GM12878 (cell line): ENCODE results near the gene STPG3. TPM values are rescaled to one million over a fixed set of nuclear protein-coding genes. Genes with fewer than 3 reads are reported as not detected.

Source experiments
- ASH2L ChIP-seq: fragments of 300-600, 200-600 bp; sonication (generic); IDR thresholded peaks from 2 replicates; pipeline ENCODE4 v1.6.1; 2017; ENCODE audit warnings: low read depth, mild to moderate bottlenecking, borderline replicate concordance
- CBFB ChIP-seq: IDR thresholded peaks from 2 replicates; pipeline ENCODE4 v1.6.1; 2016; ENCODE audit warnings: antibody characterized with exemption, low read depth
- FOXK2 ChIP-seq: fragments of 450-650 bp; IDR thresholded peaks from 2 replicates; pipeline ENCODE4 v1.6.1; 2017; ENCODE audit warnings: mild to moderate bottlenecking, moderate library complexity
- IKZF2 ChIP-seq, 2 experiments: fragments of 450-650 bp; IDR thresholded peaks; 2 replicates each; pipeline ENCODE4 v1.6.1; 2017; ENCODE audit warnings: mild to moderate bottlenecking in 2 of 2, moderate library complexity in 2 of 2
- NFIC ChIP-seq: IDR thresholded peaks from 2 replicates; pipeline ENCODE4 v1.6.1; 2012; ENCODE audit warnings: low read depth, mild to moderate bottlenecking, inconsistent platforms, low read length, moderate library complexity
- RELA ChIP-seq: fragments of 450-650 bp; IDR thresholded peaks from 2 replicates; pipeline ENCODE4 v1.8.0; 2014; ENCODE audit warnings: borderline replicate concordance; ENCODE audit not compliant: partially characterized antibody
- SRF ChIP-seq, 2 experiments: IDR thresholded peaks; 2 replicates each; pipeline ENCODE4 v1.6.1; 2011; ENCODE audit warnings: low read depth in 2 of 2, low read length in 2 of 2, mild to moderate bottlenecking in 1 of 2, moderate library complexity in 1 of 2
- YY1 ChIP-seq: IDR thresholded peaks from 2 replicates; pipeline ENCODE4 v1.6.1; 2011; ENCODE audit warnings: low read depth, mild to moderate bottlenecking, low read length
- ZNF274 ChIP-seq: IDR thresholded peaks from one replicate; pipeline ENCODE4 v1.8.0; 2011; ENCODE audit not compliant: insufficient read length, insufficient read depth
- ZNF384 ChIP-seq: IDR thresholded peaks from 2 replicates; pipeline ENCODE4 v1.6.1; 2012; ENCODE audit warnings: low read depth, mild to moderate bottlenecking, low read length, improper control_type of control experiment, borderline replicate concordance
- ZZZ3 ChIP-seq: IDR thresholded peaks from 2 replicates; pipeline ENCODE4 v1.6.1; 2011; ENCODE audit warnings: low read depth; ENCODE audit not compliant: control insufficient read depth, insufficient read length
- polyA plus RNA-seq, 11 experiments: library from polyadenylated mRNA; depleted of rRNA in 4 of 11; unstranded in 6 of 11; stranded (reverse) in 5 of 11; fragments of >200 nt; fragmentation: Nextera tagmentation in 4 of 11; fragmentation: Illumina TruSeq in 1 of 11; extraction: Ambion mirVana in 4 of 11; extraction: Trizol in 1 of 11; gene quantifications; 1 replicate in 1 of 11; 2 replicates in 10 of 11; pipeline versions ENCODE4 v1.2.1 to v1.2.3, GENCODE V29; 2011 to 2016; ENCODE audit warnings: inconsistent platforms in 2 of 11, missing spikeins in 2 of 11, low read depth in 1 of 11
- total RNA-seq, 4 experiments: library from RNA; depleted of rRNA in 3 of 4; stranded (reverse); fragments of >200 nt in 3 of 4; fragmentation: Illumina TruSeq in 1 of 4; extraction: Trizol in 1 of 4; gene quantifications; 2 replicates each; pipeline versions ENCODE4 v1.2.1 to v1.2.3, GENCODE V29; 2013 to 2021
- TF ChIP-seq, protein P1 (sequence below): fragments of 450-650 bp; IDR thresholded peaks from 2 replicates; pipeline ENCODE4 v1.6.1; 2016; ENCODE audit warnings: mild to moderate bottlenecking
- TF ChIP-seq, protein P2 (sequence below): fragments of 450-650 bp; IDR thresholded peaks from 2 replicates; pipeline ENCODE4 v1.6.1; 2017; ENCODE audit warnings: mild to moderate bottlenecking, moderate library complexity
- TF ChIP-seq, protein P3 (sequence below): fragments of 450-650 bp; IDR thresholded peaks from 2 replicates; pipeline ENCODE4 v1.6.1; 2016; ENCODE audit warnings: mild to moderate bottlenecking, moderate library complexity, borderline replicate concordance
- TF ChIP-seq, protein P4 (sequence below): fragments of 450-650 bp; IDR thresholded peaks from 2 replicates; pipeline ENCODE4 v1.6.1; 2017; ENCODE audit warnings: borderline replicate concordance

Gene STPG3
- total and polyA plus RNA-seq, 10 of the 15 experiments (the other 5 are each of a cell fraction or from before 2014, with no cell fraction given) = not detected

DNA sequence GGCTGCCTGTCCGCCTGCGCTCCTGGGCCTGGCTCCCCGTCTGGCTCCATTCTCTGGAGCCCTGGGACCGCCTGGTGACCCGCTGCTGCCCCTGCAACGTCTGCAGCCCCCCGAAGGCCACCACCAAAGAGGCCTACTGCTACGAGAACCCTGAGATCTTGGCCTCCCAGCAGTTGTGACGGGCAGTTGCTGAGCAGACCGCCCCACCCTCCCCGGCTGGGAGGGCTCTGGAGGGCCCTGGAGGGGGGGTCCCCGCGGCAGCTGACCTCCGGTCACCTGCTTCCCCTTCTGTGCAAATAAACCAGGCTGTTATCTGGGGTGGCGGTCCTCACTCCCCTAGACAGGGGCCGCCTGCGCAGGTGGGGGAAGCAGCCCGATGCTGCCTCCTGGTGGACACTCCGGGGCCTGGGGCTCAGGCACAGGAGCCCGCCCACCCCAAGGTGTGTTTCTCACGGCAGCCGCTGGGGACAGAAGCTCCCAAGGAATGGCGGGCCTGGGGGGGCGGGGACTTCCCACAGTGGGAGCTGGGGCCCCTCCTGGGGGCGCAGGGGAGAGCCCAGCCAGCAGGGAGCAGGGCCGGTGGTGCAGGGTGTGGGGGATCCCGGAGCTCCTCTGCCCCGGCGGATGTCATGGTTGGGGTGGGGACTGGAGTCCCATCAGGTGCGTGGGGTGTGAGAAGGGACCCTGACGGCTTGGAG is 14.7 kb upstream of the STPG3 start (continued):
- TF ChIP-seq, protein P1, sequence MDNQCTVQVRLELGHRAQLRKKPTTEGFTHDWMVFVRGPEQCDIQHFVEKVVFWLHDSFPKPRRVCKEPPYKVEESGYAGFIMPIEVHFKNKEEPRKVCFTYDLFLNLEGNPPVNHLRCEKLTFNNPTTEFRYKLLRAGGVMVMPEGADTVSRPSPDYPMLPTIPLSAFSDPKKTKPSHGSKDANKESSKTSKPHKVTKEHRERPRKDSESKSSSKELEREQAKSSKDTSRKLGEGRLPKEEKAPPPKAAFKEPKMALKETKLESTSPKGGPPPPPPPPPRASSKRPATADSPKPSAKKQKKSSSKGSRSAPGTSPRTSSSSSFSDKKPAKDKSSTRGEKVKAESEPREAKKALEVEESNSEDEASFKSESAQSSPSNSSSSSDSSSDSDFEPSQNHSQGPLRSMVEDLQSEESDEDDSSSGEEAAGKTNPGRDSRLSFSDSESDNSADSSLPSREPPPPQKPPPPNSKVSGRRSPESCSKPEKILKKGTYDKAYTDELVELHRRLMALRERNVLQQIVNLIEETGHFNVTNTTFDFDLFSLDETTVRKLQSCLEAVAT = no peak
- TF ChIP-seq CBFB (no peak), IKZF2 (IDR thresholded peaks at IDR 0.05) (peak; percentile 85 to 89; a peak in 3 of 4 replicates), YY1 (peak; percentile 95), FOXK2 (no peak), ZZZ3 (no peak), SRF (IDR thresholded peaks at IDR 0.05; ENCODE audit: low read depth in 2 of 2, low read length in 2 of 2) (no peak), NFIC (no peak), ASH2L (no peak), RELA (peak; percentile 93), ZNF384 (no peak), ZNF274 (no peak)
- TF ChIP-seq, protein P2, sequence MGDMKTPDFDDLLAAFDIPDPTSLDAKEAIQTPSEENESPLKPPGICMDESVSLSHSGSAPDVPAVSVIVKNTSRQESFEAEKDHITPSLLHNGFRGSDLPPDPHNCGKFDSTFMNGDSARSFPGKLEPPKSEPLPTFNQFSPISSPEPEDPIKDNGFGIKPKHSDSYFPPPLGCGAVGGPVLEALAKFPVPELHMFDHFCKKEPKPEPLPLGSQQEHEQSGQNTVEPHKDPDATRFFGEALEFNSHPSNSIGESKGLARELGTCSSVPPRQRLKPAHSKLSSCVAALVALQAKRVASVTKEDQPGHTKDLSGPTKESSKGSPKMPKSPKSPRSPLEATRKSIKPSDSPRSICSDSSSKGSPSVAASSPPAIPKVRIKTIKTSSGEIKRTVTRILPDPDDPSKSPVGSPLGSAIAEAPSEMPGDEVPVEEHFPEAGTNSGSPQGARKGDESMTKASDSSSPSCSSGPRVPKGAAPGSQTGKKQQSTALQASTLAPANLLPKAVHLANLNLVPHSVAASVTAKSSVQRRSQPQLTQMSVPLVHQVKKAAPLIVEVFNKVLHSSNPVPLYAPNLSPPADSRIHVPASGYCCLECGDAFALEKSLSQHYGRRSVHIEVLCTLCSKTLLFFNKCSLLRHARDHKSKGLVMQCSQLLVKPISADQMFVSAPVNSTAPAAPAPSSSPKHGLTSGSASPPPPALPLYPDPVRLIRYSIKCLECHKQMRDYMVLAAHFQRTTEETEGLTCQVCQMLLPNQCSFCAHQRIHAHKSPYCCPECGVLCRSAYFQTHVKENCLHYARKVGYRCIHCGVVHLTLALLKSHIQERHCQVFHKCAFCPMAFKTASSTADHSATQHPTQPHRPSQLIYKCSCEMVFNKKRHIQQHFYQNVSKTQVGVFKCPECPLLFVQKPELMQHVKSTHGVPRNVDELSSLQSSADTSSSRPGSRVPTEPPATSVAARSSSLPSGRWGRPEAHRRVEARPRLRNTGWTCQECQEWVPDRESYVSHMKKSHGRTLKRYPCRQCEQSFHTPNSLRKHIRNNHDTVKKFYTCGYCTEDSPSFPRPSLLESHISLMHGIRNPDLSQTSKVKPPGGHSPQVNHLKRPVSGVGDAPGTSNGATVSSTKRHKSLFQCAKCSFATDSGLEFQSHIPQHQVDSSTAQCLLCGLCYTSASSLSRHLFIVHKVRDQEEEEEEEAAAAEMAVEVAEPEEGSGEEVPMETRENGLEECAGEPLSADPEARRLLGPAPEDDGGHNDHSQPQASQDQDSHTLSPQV = peak; percentile 95
- TF ChIP-seq, protein P3, sequence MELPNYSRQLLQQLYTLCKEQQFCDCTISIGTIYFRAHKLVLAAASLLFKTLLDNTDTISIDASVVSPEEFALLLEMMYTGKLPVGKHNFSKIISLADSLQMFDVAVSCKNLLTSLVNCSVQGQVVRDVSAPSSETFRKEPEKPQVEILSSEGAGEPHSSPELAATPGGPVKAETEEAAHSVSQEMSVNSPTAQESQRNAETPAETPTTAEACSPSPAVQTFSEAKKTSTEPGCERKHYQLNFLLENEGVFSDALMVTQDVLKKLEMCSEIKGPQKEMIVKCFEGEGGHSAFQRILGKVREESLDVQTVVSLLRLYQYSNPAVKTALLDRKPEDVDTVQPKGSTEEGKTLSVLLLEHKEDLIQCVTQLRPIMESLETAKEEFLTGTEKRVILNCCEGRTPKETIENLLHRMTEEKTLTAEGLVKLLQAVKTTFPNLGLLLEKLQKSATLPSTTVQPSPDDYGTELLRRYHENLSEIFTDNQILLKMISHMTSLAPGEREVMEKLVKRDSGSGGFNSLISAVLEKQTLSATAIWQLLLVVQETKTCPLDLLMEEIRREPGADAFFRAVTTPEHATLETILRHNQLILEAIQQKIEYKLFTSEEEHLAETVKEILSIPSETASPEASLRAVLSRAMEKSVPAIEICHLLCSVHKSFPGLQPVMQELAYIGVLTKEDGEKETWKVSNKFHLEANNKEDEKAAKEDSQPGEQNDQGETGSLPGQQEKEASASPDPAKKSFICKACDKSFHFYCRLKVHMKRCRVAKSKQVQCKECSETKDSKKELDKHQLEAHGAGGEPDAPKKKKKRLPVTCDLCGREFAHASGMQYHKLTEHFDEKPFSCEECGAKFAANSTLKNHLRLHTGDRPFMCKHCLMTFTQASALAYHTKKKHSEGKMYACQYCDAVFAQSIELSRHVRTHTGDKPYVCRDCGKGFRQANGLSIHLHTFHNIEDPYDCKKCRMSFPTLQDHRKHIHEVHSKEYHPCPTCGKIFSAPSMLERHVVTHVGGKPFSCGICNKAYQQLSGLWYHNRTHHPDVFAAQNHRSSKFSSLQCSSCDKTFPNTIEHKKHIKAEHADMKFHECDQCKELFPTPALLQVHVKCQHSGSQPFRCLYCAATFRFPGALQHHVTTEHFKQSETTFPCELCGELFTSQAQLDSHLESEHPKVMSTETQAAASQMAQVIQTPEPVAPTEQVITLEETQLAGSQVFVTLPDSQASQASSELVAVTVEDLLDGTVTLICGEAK = no peak
- TF ChIP-seq, protein P4, sequence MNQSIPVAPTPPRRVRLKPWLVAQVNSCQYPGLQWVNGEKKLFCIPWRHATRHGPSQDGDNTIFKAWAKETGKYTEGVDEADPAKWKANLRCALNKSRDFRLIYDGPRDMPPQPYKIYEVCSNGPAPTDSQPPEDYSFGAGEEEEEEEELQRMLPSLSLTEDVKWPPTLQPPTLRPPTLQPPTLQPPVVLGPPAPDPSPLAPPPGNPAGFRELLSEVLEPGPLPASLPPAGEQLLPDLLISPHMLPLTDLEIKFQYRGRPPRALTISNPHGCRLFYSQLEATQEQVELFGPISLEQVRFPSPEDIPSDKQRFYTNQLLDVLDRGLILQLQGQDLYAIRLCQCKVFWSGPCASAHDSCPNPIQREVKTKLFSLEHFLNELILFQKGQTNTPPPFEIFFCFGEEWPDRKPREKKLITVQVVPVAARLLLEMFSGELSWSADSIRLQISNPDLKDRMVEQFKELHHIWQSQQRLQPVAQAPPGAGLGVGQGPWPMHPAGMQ = no peak
